CD14-positive monocyte (primary cell): Measurements from ENCODE around the gene TSPAN15. TPM values are rescaled to one million over a fixed set of nuclear protein-coding genes. Genes with fewer than 3 reads are reported as not detected.

ENCODE experiments used
- DNase-seq, 3 donors: peaks; one replicate each; pipeline ENCODE4 v3.0.0-alpha.2; 2011 to 2022
- H2AFZ ChIP-seq: 2 replicates; pipeline ENCODE4 v1.6.0; 2012; ENCODE audit warnings: mild to moderate bottlenecking, low read depth, low read length, inconsistent platforms; ENCODE audit not compliant: insufficient read depth, poor library complexity, severe bottlenecking
- H3K27ac ChIP-seq, 2 donors: 1 replicate in 1 of 2; 2 replicates in 1 of 2; pipeline ENCODE4 v1.5.1; 2012 to 2013; ENCODE audit warnings: low read length in 2 of 2, control low read depth in 1 of 2, inconsistent platforms in 1 of 2, low read depth in 1 of 2, mild to moderate bottlenecking in 1 of 2
- H3K27me3 ChIP-seq, 2 donors: one replicate each; pipeline versions ENCODE4 v1.6.0 to v1.6.1; 2011 to 2013; ENCODE audit warnings: low read length in 2 of 2; ENCODE audit not compliant: control insufficient read depth in 2 of 2, insufficient read depth in 2 of 2
- H3K36me3 ChIP-seq, 2 donors: replicated peaks in 1 of 2; 1 replicate in 1 of 2; 2 replicates in 1 of 2; pipeline versions ENCODE4 v1.5.1 to v1.6.1; 2012 to 2013; ENCODE audit warnings: low read length in 2 of 2, control low read depth in 1 of 2, inconsistent platforms in 1 of 2, mild to moderate bottlenecking in 1 of 2; ENCODE audit not compliant: insufficient read depth in 2 of 2, control insufficient read depth in 1 of 2
- H3K4me1 ChIP-seq, 2 donors: 1 replicate in 1 of 2; 2 replicates in 1 of 2; pipeline versions ENCODE4 v1.5.1 to v1.6.1; 2012 to 2013; ENCODE audit warnings: low read length in 2 of 2, control low read depth in 1 of 2, inconsistent platforms in 1 of 2, mild to moderate bottlenecking in 1 of 2, moderate library complexity in 1 of 2; ENCODE audit not compliant: insufficient read depth in 2 of 2, control insufficient read depth in 1 of 2
- H3K4me2 ChIP-seq: replicated peaks from 2 replicates; pipeline ENCODE3; 2012; ENCODE audit warnings: low read length, moderate library complexity, mild to moderate bottlenecking; ENCODE audit not compliant: poor library complexity, severe bottlenecking; ENCODE audit errors: extremely low read depth
- H3K4me3 ChIP-seq, 3 experiments: fragments of 200-600 bp in 1 of 3; sonication (generic) in 1 of 3; replicated peaks in 1 of 3; 1 replicate in 2 of 3; 2 replicates in 1 of 3; pipeline ENCODE4 v1.5.1; 2011 to 2013; ENCODE audit warnings: low read length in 3 of 3, mild to moderate bottlenecking in 3 of 3, control low read depth in 2 of 3, low read depth in 2 of 3, inconsistent platforms in 1 of 3, moderate library complexity in 1 of 3
- H3K79me2 ChIP-seq: 2 replicates; pipeline ENCODE4 v1.6.0; 2012; ENCODE audit warnings: mild to moderate bottlenecking, control low read depth, inconsistent platforms, low read length, moderate library complexity; ENCODE audit not compliant: insufficient read depth
- H3K9ac ChIP-seq: 2 replicates; pipeline ENCODE4 v1.6.0; 2017; ENCODE audit warnings: low read length, mild to moderate bottlenecking; ENCODE audit not compliant: insufficient read depth, poor library complexity, severe bottlenecking
- H3K9me3 ChIP-seq, 2 donors: replicated peaks in 1 of 2; 1 replicate in 1 of 2; 2 replicates in 1 of 2; pipeline versions ENCODE4 v1.5.1 to v1.6.1; 2012 to 2013; ENCODE audit warnings: low read length in 2 of 2, control low read depth in 1 of 2; ENCODE audit not compliant: control insufficient read depth in 1 of 2, insufficient read depth in 1 of 2
- H4K20me1 ChIP-seq: 2 replicates; pipeline ENCODE4 v1.6.0; 2012; ENCODE audit warnings: mild to moderate bottlenecking, low read length, control low read depth, moderate library complexity; ENCODE audit not compliant: insufficient read depth
- H3K27ac Mint-ChIP-seq, 7 donors: one replicate each; pipeline ENCODE4 v1.8.0; 2020; ENCODE audit warnings: mild to moderate bottlenecking in 7 of 7, mixed read lengths in 7 of 7, moderate library complexity in 6 of 7, inconsistent platforms in 2 of 7
- H3K27me3 Mint-ChIP-seq, 3 donors: one replicate each; pipeline ENCODE4 v1.8.0; 2021 to 2022; ENCODE audit warnings: low read depth in 3 of 3, mild to moderate bottlenecking in 3 of 3, mixed read lengths in 3 of 3, moderate library complexity in 3 of 3, inconsistent platforms in 1 of 3
- H3K36me3 Mint-ChIP-seq, 2 donors: one replicate each; pipeline ENCODE4 v1.8.0; 2020; ENCODE audit warnings: mixed read lengths in 2 of 2, inconsistent platforms in 1 of 2, mild to moderate bottlenecking in 1 of 2
- H3K4me1 Mint-ChIP-seq: one replicate; pipeline ENCODE4 v1.8.0; 2020; ENCODE audit warnings: mild to moderate bottlenecking, mixed read lengths
- H3K4me3 Mint-ChIP-seq, 2 donors: one replicate each; pipeline ENCODE4 v1.8.0; 2020; ENCODE audit warnings: mild to moderate bottlenecking in 2 of 2, mixed read lengths in 2 of 2, moderate library complexity in 1 of 2
- H3K9me3 Mint-ChIP-seq, 7 donors: one replicate each; pipeline ENCODE4 v1.8.0; 2020 to 2022; ENCODE audit warnings: mixed read lengths in 7 of 7, mild to moderate bottlenecking in 6 of 7, moderate library complexity in 6 of 7, inconsistent platforms in 2 of 7
- WGBS: methylation state at CpG from one replicate; pipeline ENCODE4 v1.1.5; 2013; ENCODE audit warnings: missing lambda C conversion rate; ENCODE audit not compliant: insufficient coverage; 5-methylcytosine and 5-hydroxymethylcytosine counted together
- intact Hi-C, 2 donors: fragments of 100-400 bp; cut with micrococcal nuclease; formaldehyde crosslinking; loops; one replicate each; pipeline versions ENCODE4 v1.15.0 to v1.15.1; 2023
- polyA plus RNA-seq, 3 donors: library from polyadenylated mRNA; depleted of rRNA in 1 of 3; unstranded in 2 of 3; stranded (reverse) in 1 of 3; fragments of 300-500 nt in 2 of 3; fragments of >200 nt in 1 of 3; fragmentation: Illumina TruSeq in 2 of 3; gene quantifications; 1 replicate in 2 of 3; 2 replicates in 1 of 3; pipeline ENCODE4 v1.2.3, GENCODE V29; 2012 to 2021
- TF ChIP-seq, protein P1 (sequence below): fragments of 200-600 bp; IDR thresholded peaks from one replicate; pipeline ENCODE4 v1.8.0; 2022; ENCODE audit warnings: antibody characterized with exemption, mild to moderate bottlenecking

Gene TSPAN15
- polyA plus RNA-seq, 3 donors = 0.22 to 0.39 TPM; not detected in 1

DNA sequence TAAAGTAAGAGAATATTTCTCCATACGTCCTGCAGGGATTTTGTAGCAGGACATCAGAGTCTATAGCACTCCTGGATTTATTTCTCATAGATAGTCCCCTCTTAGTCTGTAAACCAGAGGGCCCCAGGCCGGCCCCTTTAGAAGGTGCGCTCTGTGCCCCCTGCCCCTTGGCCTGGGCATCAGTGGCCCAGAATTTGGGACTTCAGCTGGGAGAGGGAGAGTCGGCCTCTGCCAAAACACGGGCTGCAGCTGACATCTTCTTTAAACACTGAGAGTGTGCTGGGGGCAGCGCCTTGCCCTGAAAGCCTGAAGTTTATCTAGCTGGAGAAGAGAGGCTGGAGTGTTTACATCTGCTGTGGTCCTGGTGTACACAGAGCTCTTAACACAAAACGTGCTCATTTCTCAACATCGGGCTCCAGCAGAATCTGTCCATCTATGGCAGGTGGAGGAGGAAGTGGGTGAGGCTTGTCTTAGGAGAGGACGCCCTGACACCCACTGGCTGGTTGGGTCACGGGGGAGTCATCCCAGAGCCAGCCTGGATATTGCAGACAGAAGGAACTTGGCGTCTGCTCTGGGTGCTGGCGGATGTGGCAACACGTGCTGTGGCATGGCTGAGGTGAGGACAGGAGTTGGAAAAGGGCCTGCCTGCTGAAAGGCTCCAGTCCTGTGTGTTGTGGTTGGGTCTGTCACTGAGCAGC is 29.5 kb upstream of the TSPAN15 start:
- H3K27ac ChIP-seq = no peak overlapping the region
- no peaks in the 10 kb centered on the region for H3K79me2 ChIP-seq
- H3K27me3 ChIP-seq = no peaks in the 10 kb centered on the region
- peaks cover 6 to 10% of the 10 kb centered on the region in 2 donors for H3K4me1 ChIP-seq
- H3K27me3 Mint-ChIP-seq = peaks cover 3 to 8% (median 5%) of the 10 kb centered on the region in 3 donors
- H3K4me1 Mint-ChIP-seq = peaks cover 17% of the 10 kb centered on the region
- no peaks in the 10 kb centered on the region for H3K9me3 ChIP-seq
- H2AFZ ChIP-seq = no peak overlapping the region
- peak overlapping the region in 1 of 7 donors; percentile 50 for H3K27ac Mint-ChIP-seq
- no peak overlapping the region for H3K9ac ChIP-seq
- intact Hi-C loops = no loop called here
- no peaks in the 10 kb centered on the region for H4K20me1 ChIP-seq
- no peak overlapping the region for H3K4me3 ChIP-seq
- H3K4me2 ChIP-seq = no peak overlapping the region
- DNase-seq = peak in 2 of 3 donors; percentile 20 to 35
- TF ChIP-seq, protein P1, sequence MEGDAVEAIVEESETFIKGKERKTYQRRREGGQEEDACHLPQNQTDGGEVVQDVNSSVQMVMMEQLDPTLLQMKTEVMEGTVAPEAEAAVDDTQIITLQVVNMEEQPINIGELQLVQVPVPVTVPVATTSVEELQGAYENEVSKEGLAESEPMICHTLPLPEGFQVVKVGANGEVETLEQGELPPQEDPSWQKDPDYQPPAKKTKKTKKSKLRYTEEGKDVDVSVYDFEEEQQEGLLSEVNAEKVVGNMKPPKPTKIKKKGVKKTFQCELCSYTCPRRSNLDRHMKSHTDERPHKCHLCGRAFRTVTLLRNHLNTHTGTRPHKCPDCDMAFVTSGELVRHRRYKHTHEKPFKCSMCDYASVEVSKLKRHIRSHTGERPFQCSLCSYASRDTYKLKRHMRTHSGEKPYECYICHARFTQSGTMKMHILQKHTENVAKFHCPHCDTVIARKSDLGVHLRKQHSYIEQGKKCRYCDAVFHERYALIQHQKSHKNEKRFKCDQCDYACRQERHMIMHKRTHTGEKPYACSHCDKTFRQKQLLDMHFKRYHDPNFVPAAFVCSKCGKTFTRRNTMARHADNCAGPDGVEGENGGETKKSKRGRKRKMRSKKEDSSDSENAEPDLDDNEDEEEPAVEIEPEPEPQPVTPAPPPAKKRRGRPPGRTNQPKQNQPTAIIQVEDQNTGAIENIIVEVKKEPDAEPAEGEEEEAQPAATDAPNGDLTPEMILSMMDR = no peak
- no peaks in the 10 kb centered on the region for H3K36me3 ChIP-seq
- H3K36me3 Mint-ChIP-seq = no peaks in the 10 kb centered on the region
- WGBS = 56% methylated on average over 11 of the region's 13 CpGs
- peaks cover 0 to 3% (median 0%) of the 10 kb centered on the region in 7 donors for H3K9me3 Mint-ChIP-seq
- H3K4me3 Mint-ChIP-seq = no peak overlapping the region

DNA sequence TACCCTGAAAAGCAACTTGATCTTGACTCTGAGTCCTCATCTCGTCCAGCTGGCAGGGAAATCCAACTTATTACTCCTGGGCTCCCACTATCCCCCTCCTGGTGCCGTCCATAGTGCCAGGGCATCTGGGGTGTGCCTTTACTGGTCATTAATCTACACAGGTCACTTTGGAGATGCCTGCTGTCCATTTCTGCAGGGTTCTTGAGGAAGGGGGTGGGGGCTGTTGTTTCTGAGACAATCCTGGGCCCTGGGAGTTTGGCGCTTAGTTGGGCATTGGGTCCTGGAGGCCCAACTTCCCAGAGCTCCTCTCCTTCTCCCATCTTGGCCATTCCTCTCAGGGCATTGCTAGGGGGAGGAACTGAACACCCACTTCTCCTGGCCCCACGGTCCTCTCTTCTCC is 28.6 kb upstream of the TSPAN15 start:
- Mint-ChIP-seq H3K36me3 (no peaks in the 10 kb centered on the region), H3K27me3 (peaks cover 3 to 8% (median 5%) of the 10 kb centered on the region in 3 donors), H3K27ac (no peak overlapping the region), H3K4me3 (no peak overlapping the region), H3K9me3 (peaks cover 0 to 3% (median 0%) of the 10 kb centered on the region in 7 donors), H3K4me1 (peaks cover 17% of the 10 kb centered on the region)
- no peaks in the 10 kb centered on the region for H3K9me3 ChIP-seq
- H3K79me2 ChIP-seq = no peaks in the 10 kb centered on the region
- DNase-seq = no peak
- H3K4me3 ChIP-seq = no peak overlapping the region
- H2AFZ ChIP-seq = no peak overlapping the region
- no peaks in the 10 kb centered on the region for H3K27me3 ChIP-seq
- H4K20me1 ChIP-seq = no peaks in the 10 kb centered on the region
- no peaks in the 10 kb centered on the region for H3K36me3 ChIP-seq
- H3K4me2 ChIP-seq = no peak overlapping the region
- peaks cover 6 to 10% of the 10 kb centered on the region in 2 donors for H3K4me1 ChIP-seq
- WGBS = no CpG with 5 or more reads among the region's 4 CpGs
- no peak overlapping the region for H3K9ac ChIP-seq
- no peak overlapping the region for H3K27ac ChIP-seq
- TF ChIP-seq, protein P1 = no peak
- intact Hi-C loops = no loop called here
